WTC11 (cell line): Measurements from ENCODE around the gene UGT1A9.

Source experiments
- MLX ChIP-seq: sonication (generic); formaldehyde crosslinking; IDR thresholded peaks from 2 replicates; pipeline ENCODE4 v1.8.1; 2023; ENCODE audit warnings: mild to moderate bottlenecking, missing genetic modification reagents, moderate library complexity
- TF ChIP-seq, protein P1 (sequence below): fragments of 250-450 bp; sonication (Bioruptor Pico); IDR thresholded peaks from 2 replicates; pipeline ENCODE4 v1.9.0; 2021; ENCODE audit warnings: mild to moderate bottlenecking

DNA sequence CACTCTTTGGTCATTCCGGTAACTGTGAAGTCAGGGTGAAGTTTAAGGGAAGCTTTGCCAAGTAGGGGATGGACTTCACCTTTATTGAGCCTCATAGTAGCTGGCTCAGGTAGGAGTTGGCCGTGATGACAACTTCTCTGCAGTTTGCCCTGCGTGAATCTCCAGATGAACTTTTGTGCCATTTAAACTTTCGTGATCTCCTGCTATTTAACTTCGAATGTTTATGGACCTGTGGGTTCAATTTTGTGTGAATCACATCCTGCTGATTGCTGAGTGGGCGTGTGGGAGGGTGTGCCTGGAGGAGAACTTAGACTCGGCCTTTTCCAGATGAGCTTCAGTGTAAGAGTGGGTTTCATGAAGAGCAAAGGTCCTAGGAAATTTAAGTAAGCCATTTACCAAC lies 92.6 kb downstream of the UGT1A9 start:
- TF ChIP-seq MLX (CRISPR knock-in tag) = no peak
- TF ChIP-seq, protein P1, sequence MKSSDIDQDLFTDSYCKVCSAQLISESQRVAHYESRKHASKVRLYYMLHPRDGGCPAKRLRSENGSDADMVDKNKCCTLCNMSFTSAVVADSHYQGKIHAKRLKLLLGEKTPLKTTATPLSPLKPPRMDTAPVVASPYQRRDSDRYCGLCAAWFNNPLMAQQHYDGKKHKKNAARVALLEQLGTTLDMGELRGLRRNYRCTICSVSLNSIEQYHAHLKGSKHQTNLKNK (CRISPR knock-in tag) = no peak
